GM13976 (cell line): ENCODE results near the gene KCNJ12.

Experiments
- DNase-seq: peaks from one replicate; pipeline ENCODE4 v3.0.0; 2012; ENCODE audit warnings: low spot score
- in situ Hi-C: fragments of 300-500 bp; cut with MboI; formaldehyde crosslinking; loops from one replicate; pipeline ENCODE4 v1.12.0; 2022; ENCODE audit warnings: low sequenced_read_pairs, mixed read lengths, inconsistent platforms; ENCODE audit not compliant: unreplicated experiment
- TF ChIP-seq, protein P1 (sequence below): IDR thresholded peaks from 2 replicates; pipeline ENCODE4 v1.5.1; 2012; ENCODE audit warnings: borderline replicate concordance, mild to moderate bottlenecking; ENCODE audit not compliant: insufficient read depth; ENCODE audit errors: extremely low read depth, missing control alignments, control extremely low read depth

The KCNJ12 gene

GRCh38 chr17:21382560-21383495 lies 6.7 kb downstream of the KCNJ12 start:
- DNase-seq: no peak
- TF ChIP-seq, protein P1, sequence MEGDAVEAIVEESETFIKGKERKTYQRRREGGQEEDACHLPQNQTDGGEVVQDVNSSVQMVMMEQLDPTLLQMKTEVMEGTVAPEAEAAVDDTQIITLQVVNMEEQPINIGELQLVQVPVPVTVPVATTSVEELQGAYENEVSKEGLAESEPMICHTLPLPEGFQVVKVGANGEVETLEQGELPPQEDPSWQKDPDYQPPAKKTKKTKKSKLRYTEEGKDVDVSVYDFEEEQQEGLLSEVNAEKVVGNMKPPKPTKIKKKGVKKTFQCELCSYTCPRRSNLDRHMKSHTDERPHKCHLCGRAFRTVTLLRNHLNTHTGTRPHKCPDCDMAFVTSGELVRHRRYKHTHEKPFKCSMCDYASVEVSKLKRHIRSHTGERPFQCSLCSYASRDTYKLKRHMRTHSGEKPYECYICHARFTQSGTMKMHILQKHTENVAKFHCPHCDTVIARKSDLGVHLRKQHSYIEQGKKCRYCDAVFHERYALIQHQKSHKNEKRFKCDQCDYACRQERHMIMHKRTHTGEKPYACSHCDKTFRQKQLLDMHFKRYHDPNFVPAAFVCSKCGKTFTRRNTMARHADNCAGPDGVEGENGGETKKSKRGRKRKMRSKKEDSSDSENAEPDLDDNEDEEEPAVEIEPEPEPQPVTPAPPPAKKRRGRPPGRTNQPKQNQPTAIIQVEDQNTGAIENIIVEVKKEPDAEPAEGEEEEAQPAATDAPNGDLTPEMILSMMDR: no peak
- in situ Hi-C loops: no loop called here

DNA sequence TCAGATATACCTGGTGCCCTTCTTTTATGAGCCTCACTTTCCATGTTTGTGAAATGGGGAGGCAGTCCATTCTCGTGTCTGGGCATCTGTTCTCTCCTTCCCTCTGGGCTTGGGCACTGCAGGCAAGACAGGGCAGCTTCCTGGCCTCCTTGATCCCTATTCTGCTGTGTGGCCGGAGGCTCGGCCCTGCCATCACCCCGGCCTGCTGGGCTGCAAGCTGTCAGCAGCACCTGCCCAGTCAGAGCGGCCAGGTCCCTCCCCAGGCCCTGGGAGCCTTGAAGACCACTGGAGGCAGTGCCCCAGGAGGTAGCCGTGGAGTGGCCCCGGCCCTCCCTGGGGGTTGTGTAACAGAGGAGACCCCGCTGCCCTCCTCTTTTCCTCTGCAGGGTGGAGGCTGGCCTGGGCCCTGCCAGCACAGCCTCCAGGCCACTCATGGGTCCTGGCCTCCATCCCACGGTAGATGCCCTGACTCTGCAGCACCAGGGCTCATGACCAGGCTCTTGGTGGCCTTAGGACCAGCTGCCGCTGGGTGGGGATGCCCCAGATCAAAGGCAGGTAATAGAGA lies 9.2 kb downstream of the KCNJ12 start:
- in situ Hi-C loops: no loop called here
- TF ChIP-seq, protein P1: no peak

DNA sequence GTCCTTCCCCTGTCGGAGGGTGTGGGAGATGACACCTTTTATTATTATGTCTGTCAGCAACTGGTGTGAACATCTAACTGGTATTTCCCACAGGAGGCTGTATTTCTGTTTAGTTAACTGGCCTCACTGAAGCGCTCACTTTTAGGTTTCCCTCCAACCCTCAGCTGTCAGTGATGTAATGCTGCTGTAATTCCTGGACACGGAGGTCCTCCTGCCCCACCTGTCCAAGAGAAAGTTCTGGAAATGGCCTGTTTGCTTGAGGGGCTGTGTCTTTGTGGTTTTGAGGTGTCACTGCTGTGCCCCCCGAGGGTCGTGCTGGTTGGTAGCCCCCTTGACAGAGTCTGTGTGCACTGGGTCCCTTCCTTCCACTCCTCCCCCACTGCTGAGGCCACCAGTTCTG lies 11.5 kb downstream of the KCNJ12 start:
- DNase-seq: no peak
- TF ChIP-seq, protein P1: no peak
- in situ Hi-C loops: no loop called here

More for the DNA sequence above, 9.2 kb downstream of the KCNJ12 start:
- no peak for DNase-seq

DNA sequence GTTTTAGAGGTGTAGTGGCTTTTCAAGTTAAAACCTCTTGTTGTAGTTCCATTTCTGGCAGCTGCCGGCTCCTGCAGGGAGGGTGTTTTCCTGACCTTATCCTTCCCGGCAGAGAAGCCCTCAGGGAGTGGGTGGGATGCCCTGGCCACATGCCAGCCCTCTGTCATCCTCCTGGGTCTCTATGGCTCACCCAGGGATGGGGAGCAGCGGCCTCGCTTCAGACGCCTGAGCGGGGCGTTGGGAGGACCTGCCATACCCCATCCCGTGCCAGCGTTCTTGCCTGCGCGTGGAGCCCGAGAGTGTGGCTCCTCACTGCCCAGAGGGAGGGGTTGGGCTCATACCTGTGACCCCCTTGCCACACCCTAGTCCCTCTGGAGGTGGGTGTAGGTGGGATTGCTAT lies 11.9 kb downstream of the KCNJ12 start:
- DNase-seq: no peak
- in situ Hi-C loops: no loop called here
- TF ChIP-seq, protein P1: no peak

DNA sequence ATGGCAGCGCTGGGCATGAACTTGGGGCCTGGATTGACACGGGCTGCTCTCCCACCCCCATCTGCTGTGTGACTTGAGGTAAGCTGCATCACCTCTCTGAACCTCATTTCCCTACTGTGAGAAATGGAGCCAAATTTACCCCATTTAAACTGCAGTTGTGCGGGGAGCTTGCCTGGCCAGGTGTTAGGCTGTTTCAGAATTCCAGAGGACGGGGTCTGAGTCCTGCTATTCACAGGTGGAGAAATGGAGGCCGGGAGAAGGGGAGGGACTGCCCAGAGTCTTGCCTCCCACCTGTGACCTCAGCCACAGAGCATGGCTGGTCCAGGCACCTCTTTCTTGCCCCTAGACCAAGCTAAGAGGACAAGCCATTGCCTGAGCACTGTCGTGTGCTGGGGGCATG lies 12.8 kb downstream of the KCNJ12 start:
- DNase-seq: no peak
- TF ChIP-seq, protein P1: no peak
- in situ Hi-C loops: no loop called here

- TF ChIP-seq, protein P1: no peak
- in situ Hi-C loops: no loop called here
- DNase-seq: no peak
These were observed 13.2 kb downstream of the KCNJ12 start for GRCh38 chr17:21389394-21389793.

GRCh38 chr17:21390294-21390693 lies 14.1 kb downstream of the KCNJ12 start:
- TF ChIP-seq, protein P1: no peak
- in situ Hi-C loops: no loop called here
- DNase-seq: no peak
